A549 (cell line): Measurements from ENCODE around the gene TTYH3. TPM values are rescaled to one million over a fixed set of nuclear protein-coding genes. Genes with fewer than 3 reads are reported as not detected.

ENCODE experiments used
- ATAC-seq, 2 experiments: fragments of 200-7000 bp in 1 of 2; fragments of >200 bp in 1 of 2; cut with Nextera tagmentation in 1 of 2; cut with Tn5 transposase in 1 of 2; 3 replicates each; pipeline versions ENCODE4 v1.8.0 to v1.9.1; 2018 to 2020; ENCODE audit warnings: mild to moderate bottlenecking in 1 of 2, moderate library complexity in 1 of 2
- CTCF ChIA-PET: fragments of 300-600 bp; sonication (Branson Sonifier 250); formaldehyde crosslinking; extraction: SDS; loops from one replicate; lab custom pipeline; 2021; ENCODE audit warnings: antibody characterized with exemption, inconsistent platforms; lab: Yijun Ruan, JAX
- POLR2A ChIA-PET: fragments of 350-600 bp; formaldehyde crosslinking; extraction: SDS; loops from one replicate; lab custom pipeline; 2021; ENCODE audit warnings: antibody characterized with exemption, inconsistent platforms; lab: Yijun Ruan, JAX
- DNase-seq, 2 experiments: peaks; one replicate each; pipeline versions ENCODE4 v3.0.0 to v3.0.0-alpha.2; 2011 to 2016; ENCODE audit warnings: low read depth in 1 of 2, low spot score in 1 of 2
- FAIRE-seq: peaks from 2 replicates; lab custom pipeline; 2011; peaks lifted over from hg19 to GRCh38; lab: Jason Lieb, UNC
- H3K27ac ChIP-seq, 2 experiments: fragments of >200 bp; sonication (Bioruptor Twin); formaldehyde crosslinking; 3 replicates each; pipeline ENCODE4 v1.5.1; 2016 to 2017
- H3K4me1 ChIP-seq: fragments of >200 bp; sonication (Bioruptor Twin); formaldehyde crosslinking; 3 replicates; pipeline ENCODE4 v1.6.1; 2016
- H3K4me2 ChIP-seq: fragments of >200 bp; sonication (Bioruptor Twin); formaldehyde crosslinking; 3 replicates; pipeline ENCODE4 v1.6.1; 2016
- H3K4me3 ChIP-seq: fragments of >200 bp; sonication (Bioruptor Twin); formaldehyde crosslinking; 3 replicates; pipeline ENCODE4 v1.5.1; 2016
- H3K9me3 ChIP-seq: fragments of >200 bp; sonication (Bioruptor Twin); formaldehyde crosslinking; 3 replicates; pipeline ENCODE4 v1.6.1; 2016
- BHLHE40 ChIP-seq: IDR thresholded peaks from 2 replicates; pipeline ENCODE4 v1.6.1; 2012; ENCODE audit warnings: low read depth, low read length, inconsistent platforms
- CBX2 ChIP-seq: fragments of 200-600 bp; sonication (generic); IDR thresholded peaks from 2 replicates; pipeline ENCODE4 v1.6.1; 2016; ENCODE audit warnings: low read depth, mild to moderate bottlenecking, borderline replicate concordance
- CHD2 ChIP-seq: fragments of 150-350 bp; IDR thresholded peaks from 2 replicates; pipeline ENCODE4 v1.6.1; 2014; ENCODE audit warnings: low read length; ENCODE audit not compliant: partially characterized antibody
- EHMT2 ChIP-seq: fragments of 200-600 bp; sonication (generic); IDR thresholded peaks from 2 replicates; pipeline ENCODE4 v1.6.1; 2016; ENCODE audit warnings: antibody characterized with exemption, low read depth, mild to moderate bottlenecking, moderate library complexity
- EP300 ChIP-seq, 2 experiments: fragments of >200 bp; sonication (Bioruptor Twin); formaldehyde crosslinking; IDR thresholded peaks; 2 replicates in 1 of 2; 3 replicates in 1 of 2; pipeline ENCODE4 v1.6.1; 2016 to 2017
- HDAC2 ChIP-seq: fragments of 200-600 bp; sonication (generic); IDR thresholded peaks from 2 replicates; pipeline ENCODE4 v1.6.1; 2016
- HEYL ChIP-seq: fragments of 250-450 bp; sonication (Bioruptor Pico); IDR thresholded peaks from 2 replicates; pipeline ENCODE4 v1.8.0; 2021; ENCODE audit warnings: mild to moderate bottlenecking, moderate library complexity
- HOXA7 ChIP-seq: fragments of 250-450 bp; sonication (Bioruptor Pico); IDR thresholded peaks from 2 replicates; pipeline ENCODE4 v1.5.0; 2020; ENCODE audit warnings: mild to moderate bottlenecking, moderate library complexity
- HOXB5 ChIP-seq: fragments of 250-450 bp; sonication (Bioruptor Pico); IDR thresholded peaks from 2 replicates; pipeline ENCODE4 v1.5.0; 2020; ENCODE audit warnings: mild to moderate bottlenecking, moderate library complexity
- KDM5A ChIP-seq: fragments of 200-600 bp; sonication (generic); IDR thresholded peaks from 2 replicates; pipeline ENCODE4 v1.6.1; 2016; ENCODE audit warnings: antibody characterized with exemption, mild to moderate bottlenecking
- MAFK ChIP-seq: fragments of 450-650 bp; IDR thresholded peaks from 2 replicates; pipeline ENCODE4 v1.6.1; 2014; ENCODE audit not compliant: partially characterized antibody
- NPAS2 ChIP-seq: fragments of 250-450 bp; sonication (Bioruptor Pico); IDR thresholded peaks from 2 replicates; pipeline ENCODE4 v1.8.0; 2022; ENCODE audit warnings: mild to moderate bottlenecking, moderate library complexity, borderline replicate concordance
- NR3C1 ChIP-seq: fragments of >200 bp; sonication (Bioruptor Twin); formaldehyde crosslinking; IDR thresholded peaks from 3 replicates; pipeline ENCODE4 v1.6.1; 2017
- RARB ChIP-seq: fragments of 250-450 bp; sonication (Bioruptor Pico); IDR thresholded peaks from 2 replicates; pipeline ENCODE4 v1.8.0; 2021; ENCODE audit warnings: mild to moderate bottlenecking, moderate library complexity
- RCOR1 ChIP-seq: fragments of 150-350 bp; IDR thresholded peaks from 2 replicates; pipeline ENCODE4 v1.6.1; 2014; ENCODE audit warnings: antibody characterized with exemption, low read length, low read depth
- RNF2 ChIP-seq: fragments of 200-600 bp; sonication (generic); IDR thresholded peaks from 2 replicates; pipeline ENCODE4 v1.6.1; 2016; ENCODE audit warnings: low read depth, mild to moderate bottlenecking, antibody characterized with exemption, moderate library complexity, borderline replicate concordance
- SMC3 ChIP-seq: fragments of >200 bp; sonication (Bioruptor Twin); formaldehyde crosslinking; IDR thresholded peaks from 3 replicates; pipeline ENCODE4 v1.6.1; 2018; ENCODE audit warnings: inconsistent platforms
- TFCP2L1 ChIP-seq: fragments of 250-450 bp; sonication (Bioruptor Pico); IDR thresholded peaks from 2 replicates; pipeline ENCODE4 v1.5.0; 2021; ENCODE audit warnings: mild to moderate bottlenecking
- TP53 ChIP-seq: fragments of 250-450 bp; sonication (Bioruptor Pico); IDR thresholded peaks from 2 replicates; pipeline ENCODE4 v1.5.0; 2021; ENCODE audit warnings: mild to moderate bottlenecking, moderate library complexity
- ZC3H11A ChIP-seq: fragments of 450-650 bp; IDR thresholded peaks from 2 replicates; pipeline ENCODE4 v1.6.1; 2014; ENCODE audit warnings: antibody characterized with exemption, mild to moderate bottlenecking
- ZFP36 ChIP-seq: fragments of 450-650 bp; IDR thresholded peaks from 2 replicates; pipeline ENCODE4 v1.6.1; 2014; ENCODE audit warnings: borderline replicate concordance; ENCODE audit not compliant: partially characterized antibody
- WGBS: methylation state at CpG from one replicate; pipeline ENCODE4 v1.1.6; 2017; ENCODE audit errors: missing lambda C conversion rate; 5-methylcytosine and 5-hydroxymethylcytosine counted together
- polyA plus RNA-seq, 4 experiments: library from polyadenylated mRNA; depleted of rRNA in 3 of 4; stranded (reverse); fragments of >200 nt; fragmentation: RNase III in 1 of 4; extraction: RNeasy Plus Mini Kit Qiagen cat#74134 plus additional on column Dnase treatment in 1 of 4; gene quantifications; 2 replicates in 3 of 4; 3 replicates in 1 of 4; pipeline ENCODE4 v1.2.3, GENCODE V29; 2011 to 2017
- TF ChIP-seq, protein P1 (sequence below): IDR thresholded peaks from 2 replicates; pipeline ENCODE4 v1.6.1; 2012; ENCODE audit warnings: low read depth, borderline replicate concordance
- TF ChIP-seq, protein P2 (sequence below): fragments of >200 bp; sonication (Bioruptor Twin); formaldehyde crosslinking; IDR thresholded peaks from 3 replicates; pipeline ENCODE4 v1.6.1; 2016
- TF ChIP-seq, protein P3 (sequence below): fragments of >200 bp; sonication (Bioruptor Twin); formaldehyde crosslinking; IDR thresholded peaks from 3 replicates; pipeline ENCODE4 v1.5.1; 2016
- TF ChIP-seq, protein P4 (sequence below): fragments of 250-450 bp; sonication (Bioruptor Pico); IDR thresholded peaks from 2 replicates; pipeline ENCODE4 v1.5.0; 2021; ENCODE audit warnings: mild to moderate bottlenecking, moderate library complexity, borderline replicate concordance
- TF ChIP-seq, protein P5 (sequence below): IDR thresholded peaks from 2 replicates; pipeline ENCODE4 v1.6.1; 2012

Gene TTYH3
- polyA plus RNA-seq, 2 of the 4 experiments (the other 2 are of a cell fraction): 11.3 to 43.6 TPM

DNA sequence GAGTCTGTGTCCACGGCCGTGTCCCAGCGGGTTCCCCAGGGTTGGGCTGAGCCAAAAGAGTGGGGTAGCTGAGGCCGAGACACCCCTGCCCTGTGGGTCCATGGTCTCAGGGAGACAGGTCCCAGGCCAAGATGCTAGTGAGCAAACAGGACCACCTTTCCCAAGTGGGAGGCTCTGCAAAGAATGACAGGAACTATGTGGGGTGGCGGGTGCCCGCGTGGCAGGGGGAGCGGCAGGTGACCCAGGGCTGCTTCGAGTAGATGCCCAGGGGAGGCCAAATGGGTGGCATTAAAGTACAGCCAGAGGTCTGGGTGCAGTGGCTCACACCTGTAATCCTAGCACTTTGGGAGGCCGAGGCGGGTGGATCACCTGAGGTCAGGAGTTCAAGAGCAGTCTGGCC, 18.2 kb downstream of the TTYH3 start:
- ChIA-PET POLR2A (no interaction called here), CTCF (interaction anchor here (0.6 to 1.9 kb wide), 3 partner anchors 16 to 424 kb away, joined by 3 to 8 read pairs (median 3); no protein-coding TSS in a partner anchor)
- ATAC-seq (no peak), FAIRE-seq (no peak), DNase-seq (no peak)
- Histone ChIP-seq H3K9me3 (no peaks in the 10 kb centered on the region), H3K4me2 (no peak overlapping the region), H3K27ac (no peak overlapping the region), H3K4me3 (no peak overlapping the region), H3K4me1 (peaks cover 4% of the 10 kb centered on the region; the same call in 1 of the 3 replicates)
- 93% methylated on average over 11 of the region's 11 CpGs for WGBS
- no peak for TF ChIP-seq KDM5A
- no peak for TF ChIP-seq ZFP36
- no peak for TF ChIP-seq RARB
- TF ChIP-seq HOXB5 (CRISPR knock-in tag): no peak
- TF ChIP-seq HDAC2: no peak
- no peak for TF ChIP-seq NR3C1

DNA sequence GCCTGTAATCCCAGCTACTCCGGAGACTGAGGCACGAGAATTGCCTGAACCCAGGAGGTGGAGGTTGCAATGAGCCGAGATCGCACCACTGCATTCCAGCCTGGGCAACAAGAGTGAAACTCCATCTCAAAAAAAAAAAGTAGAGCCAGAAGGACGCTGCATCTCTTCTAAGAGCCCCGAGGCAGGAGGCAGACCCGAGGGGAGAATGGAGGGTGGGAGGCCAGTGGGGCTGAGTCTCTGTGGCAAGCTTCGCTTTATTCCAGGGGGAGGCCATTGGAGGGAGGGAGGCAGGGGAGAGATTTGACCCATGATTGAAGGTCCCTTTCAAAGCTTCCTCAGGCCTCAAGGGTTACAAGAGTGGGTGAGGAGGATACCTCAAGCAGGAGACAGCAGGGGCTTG, 18.7 kb downstream of the TTYH3 start:
- Histone ChIP-seq H3K4me3 (no peak overlapping the region), H3K9me3 (no peaks in the 10 kb centered on the region), H3K4me2 (no peak overlapping the region), H3K4me1 (0 out of 3 replicates have a peak, but pooled peaks cover 3% of the 10 kb centered on the region), H3K27ac (no peak overlapping the region)
- ChIA-PET CTCF (interaction anchor here (0.7 to 1.9 kb wide), 2 partner anchors 15 to 20 kb away, joined by 3 to 8 read pairs; no protein-coding TSS in a partner anchor), POLR2A (no interaction called here)
- no peak for ATAC-seq
- DNase-seq: no peak
- TF ChIP-seq HEYL (CRISPR knock-in tag) (no peak), CHD2 (no peak), ZC3H11A (no peak), MAFK (no peak), NPAS2 (CRISPR knock-in tag) (no peak), HOXA7 (CRISPR knock-in tag) (no peak), TFCP2L1 (CRISPR knock-in tag) (no peak), RCOR1 (no peak), EHMT2 (no peak), HDAC2 (no peak), BHLHE40 (no peak)
- TF ChIP-seq, protein P1, sequence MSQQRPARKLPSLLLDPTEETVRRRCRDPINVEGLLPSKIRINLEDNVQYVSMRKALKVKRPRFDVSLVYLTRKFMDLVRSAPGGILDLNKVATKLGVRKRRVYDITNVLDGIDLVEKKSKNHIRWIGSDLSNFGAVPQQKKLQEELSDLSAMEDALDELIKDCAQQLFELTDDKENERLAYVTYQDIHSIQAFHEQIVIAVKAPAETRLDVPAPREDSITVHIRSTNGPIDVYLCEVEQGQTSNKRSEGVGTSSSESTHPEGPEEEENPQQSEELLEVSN: no peak
- TF ChIP-seq, protein P2, sequence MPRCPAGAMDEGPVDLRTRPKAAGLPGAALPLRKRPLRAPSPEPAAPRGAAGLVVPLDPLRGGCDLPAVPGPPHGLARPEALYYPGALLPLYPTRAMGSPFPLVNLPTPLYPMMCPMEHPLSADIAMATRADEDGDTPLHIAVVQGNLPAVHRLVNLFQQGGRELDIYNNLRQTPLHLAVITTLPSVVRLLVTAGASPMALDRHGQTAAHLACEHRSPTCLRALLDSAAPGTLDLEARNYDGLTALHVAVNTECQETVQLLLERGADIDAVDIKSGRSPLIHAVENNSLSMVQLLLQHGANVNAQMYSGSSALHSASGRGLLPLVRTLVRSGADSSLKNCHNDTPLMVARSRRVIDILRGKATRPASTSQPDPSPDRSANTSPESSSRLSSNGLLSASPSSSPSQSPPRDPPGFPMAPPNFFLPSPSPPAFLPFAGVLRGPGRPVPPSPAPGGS: no peak
- TF ChIP-seq, all 56 proteins: peak for 0
- no peak for FAIRE-seq
- 84% methylated on average over 8 of the region's 8 CpGs for WGBS

DNA sequence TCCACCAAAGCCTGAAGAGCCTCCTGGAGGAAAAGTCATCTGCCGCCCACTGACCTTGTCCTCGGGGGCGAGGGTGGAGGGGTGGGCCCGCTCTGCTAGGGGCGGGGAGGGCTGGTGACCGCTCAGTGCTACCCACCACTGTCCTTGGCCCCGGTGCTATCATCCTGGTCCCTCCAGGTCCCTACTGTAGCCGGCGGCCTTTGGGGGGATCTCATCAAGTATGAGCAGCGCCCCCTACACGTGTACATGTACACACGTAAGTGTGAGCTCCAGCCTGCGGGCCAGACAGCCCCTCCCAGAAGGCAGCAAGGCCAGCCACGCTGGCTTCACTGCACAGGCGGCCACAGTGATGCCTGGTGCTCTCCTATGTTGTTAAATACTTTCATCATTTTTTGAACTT, 19.6 kb downstream of the TTYH3 start:
- 85% methylated on average over 12 of the region's 15 CpGs for WGBS
- ChIA-PET POLR2A (no interaction called here), CTCF (interaction anchor here (1.2 to 1.9 kb wide), 2 partner anchors 19 to 200 kb away, joined by 4 to 8 read pairs; no protein-coding TSS in a partner anchor)
- TF ChIP-seq SMC3 (no peak), RNF2 (no peak), TP53 (CRISPR knock-in tag) (no peak), EP300 (IDR thresholded peaks at IDR 0.05) (no peak), CBX2 (no peak), ZFP36 (no peak), EHMT2 (no peak)
- TF ChIP-seq, protein P3, sequence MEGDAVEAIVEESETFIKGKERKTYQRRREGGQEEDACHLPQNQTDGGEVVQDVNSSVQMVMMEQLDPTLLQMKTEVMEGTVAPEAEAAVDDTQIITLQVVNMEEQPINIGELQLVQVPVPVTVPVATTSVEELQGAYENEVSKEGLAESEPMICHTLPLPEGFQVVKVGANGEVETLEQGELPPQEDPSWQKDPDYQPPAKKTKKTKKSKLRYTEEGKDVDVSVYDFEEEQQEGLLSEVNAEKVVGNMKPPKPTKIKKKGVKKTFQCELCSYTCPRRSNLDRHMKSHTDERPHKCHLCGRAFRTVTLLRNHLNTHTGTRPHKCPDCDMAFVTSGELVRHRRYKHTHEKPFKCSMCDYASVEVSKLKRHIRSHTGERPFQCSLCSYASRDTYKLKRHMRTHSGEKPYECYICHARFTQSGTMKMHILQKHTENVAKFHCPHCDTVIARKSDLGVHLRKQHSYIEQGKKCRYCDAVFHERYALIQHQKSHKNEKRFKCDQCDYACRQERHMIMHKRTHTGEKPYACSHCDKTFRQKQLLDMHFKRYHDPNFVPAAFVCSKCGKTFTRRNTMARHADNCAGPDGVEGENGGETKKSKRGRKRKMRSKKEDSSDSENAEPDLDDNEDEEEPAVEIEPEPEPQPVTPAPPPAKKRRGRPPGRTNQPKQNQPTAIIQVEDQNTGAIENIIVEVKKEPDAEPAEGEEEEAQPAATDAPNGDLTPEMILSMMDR: no peak
- TF ChIP-seq, protein P4, sequence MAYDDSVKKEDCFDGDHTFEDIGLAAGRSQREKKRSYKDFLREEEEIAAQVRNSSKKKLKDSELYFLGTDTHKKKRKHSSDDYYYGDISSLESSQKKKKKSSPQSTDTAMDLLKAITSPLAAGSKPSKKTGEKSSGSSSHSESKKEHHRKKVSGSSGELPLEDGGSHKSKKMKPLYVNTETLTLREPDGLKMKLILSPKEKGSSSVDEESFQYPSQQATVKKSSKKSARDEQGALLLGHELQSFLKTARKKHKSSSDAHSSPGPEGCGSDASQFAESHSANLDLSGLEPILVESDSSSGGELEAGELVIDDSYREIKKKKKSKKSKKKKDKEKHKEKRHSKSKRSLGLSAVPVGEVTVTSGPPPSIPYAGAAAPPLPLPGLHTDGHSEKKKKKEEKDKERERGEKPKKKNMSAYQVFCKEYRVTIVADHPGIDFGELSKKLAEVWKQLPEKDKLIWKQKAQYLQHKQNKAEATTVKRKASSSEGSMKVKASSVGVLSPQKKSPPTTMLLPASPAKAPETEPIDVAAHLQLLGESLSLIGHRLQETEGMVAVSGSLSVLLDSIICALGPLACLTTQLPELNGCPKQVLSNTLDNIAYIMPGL (CRISPR knock-in tag): no peak
- TF ChIP-seq, protein P5, sequence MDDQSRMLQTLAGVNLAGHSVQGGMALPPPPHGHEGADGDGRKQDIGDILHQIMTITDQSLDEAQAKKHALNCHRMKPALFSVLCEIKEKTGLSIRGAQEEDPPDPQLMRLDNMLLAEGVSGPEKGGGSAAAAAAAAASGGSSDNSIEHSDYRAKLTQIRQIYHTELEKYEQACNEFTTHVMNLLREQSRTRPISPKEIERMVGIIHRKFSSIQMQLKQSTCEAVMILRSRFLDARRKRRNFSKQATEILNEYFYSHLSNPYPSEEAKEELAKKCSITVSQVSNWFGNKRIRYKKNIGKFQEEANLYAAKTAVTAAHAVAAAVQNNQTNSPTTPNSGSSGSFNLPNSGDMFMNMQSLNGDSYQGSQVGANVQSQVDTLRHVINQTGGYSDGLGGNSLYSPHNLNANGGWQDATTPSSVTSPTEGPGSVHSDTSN: no peak
- no peak overlapping the region for H3K4me3 ChIP-seq
- no peaks in the 10 kb centered on the region for H3K9me3 ChIP-seq
- FAIRE-seq (no peak), ATAC-seq (no peak), DNase-seq (no peak)
- H3K4me2 ChIP-seq: no peak overlapping the region
- no peak overlapping the region for H3K27ac ChIP-seq
- H3K4me1 ChIP-seq: 0 out of 3 replicates have a peak, but pooled peaks cover 3% of the 10 kb centered on the region
